Activated CD4-positive, CD25-positive, alpha-beta regulatory T cell treated with anti-CD3 and anti-CD28 coated beads, Interleukin-2, amount 50 U/mL, for 24 hours (primary cell): Measurements from ENCODE around the gene TNIK.

Source experiments
- ATAC-seq, 2 donors: fragments of 150-1000 bp; cut with Tn5 transposase; one replicate each; pipeline ENCODE4 v1.10.0; 2021; ENCODE audit warnings: mild to moderate bottlenecking in 1 of 2, moderate library complexity in 1 of 2

Gene TNIK

DNA sequence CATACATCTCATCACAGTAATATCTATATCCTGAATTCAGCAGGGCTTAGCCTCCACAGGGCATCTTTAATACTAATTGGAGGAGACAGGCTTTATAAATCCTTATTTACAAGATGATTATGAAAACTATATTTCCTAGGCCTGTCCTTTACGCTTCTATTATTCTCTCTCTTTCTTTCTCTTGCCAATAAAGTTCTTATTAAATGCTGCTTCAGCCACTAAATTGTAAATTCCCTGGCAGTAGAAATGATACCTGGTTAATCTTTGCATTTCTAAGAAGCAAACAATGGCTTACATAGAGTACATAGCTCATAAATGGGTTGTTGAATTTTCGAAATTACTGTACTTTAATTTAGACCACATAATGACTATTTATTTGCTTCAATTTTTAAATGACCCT lies 43.5 kb downstream of the TNIK start:
- no peak for ATAC-seq

GRCh38 chr3:171416061-171416460 lies 44.1 kb downstream of the TNIK start:
- no peak for ATAC-seq

DNA sequence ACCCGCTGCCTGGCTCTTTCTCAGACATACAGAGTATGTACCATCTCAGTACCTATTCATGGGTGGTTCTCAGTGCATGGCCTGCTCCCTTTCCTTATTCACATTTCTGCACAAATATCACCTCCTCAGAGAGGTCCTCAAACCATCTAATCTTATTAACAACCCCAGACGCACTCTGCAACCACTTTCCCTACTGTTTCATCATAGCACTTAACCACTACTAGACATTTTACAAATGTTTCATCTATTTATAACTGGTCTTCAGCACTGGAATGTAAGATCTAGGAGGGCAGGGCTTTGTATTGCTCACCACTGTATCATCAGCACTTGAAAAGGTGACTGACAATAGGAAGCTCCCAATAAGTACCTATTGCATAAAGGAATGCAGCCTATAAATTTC lies 45.1 kb downstream of the TNIK start:
- no peak for ATAC-seq

- ATAC-seq, result no peak
Measured at GRCh38 chr3:171412473-171412872, 47.7 kb downstream of the TNIK start.

- ATAC-seq, result no peak
Measured at GRCh38 chr3:171412054-171412453, 48.2 kb downstream of the TNIK start.

DNA sequence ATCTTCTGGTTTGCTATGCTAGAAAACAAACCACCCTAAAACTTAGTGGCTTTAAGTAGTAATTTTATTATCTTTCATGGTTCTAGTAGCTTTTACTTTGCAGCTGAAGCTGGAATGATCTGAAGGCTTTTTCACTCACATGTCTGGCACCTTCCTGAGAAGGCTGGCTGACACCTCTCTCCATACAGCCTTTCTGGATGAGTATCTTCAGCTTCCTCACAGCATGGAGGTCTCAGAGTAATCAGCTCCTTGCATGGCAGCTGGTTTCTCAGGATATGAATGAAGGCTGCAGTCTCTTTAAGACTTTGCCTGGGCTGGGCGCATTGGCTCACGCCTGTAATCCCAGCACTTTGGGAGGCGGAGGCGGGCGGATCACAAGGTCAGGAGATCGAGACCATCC lies 50.0 kb downstream of the TNIK start:
- no peak for ATAC-seq

GRCh38 chr3:171407759-171408158 lies 52.4 kb downstream of the TNIK start:
- ATAC-seq, result peak; percentile 81 to 83

- ATAC-seq, result no peak
Measured at GRCh38 chr3:171404376-171404967, 55.7 kb downstream of the TNIK start.

- no peak for ATAC-seq
Measured at GRCh38 chr3:171402281-171402680, 57.9 kb downstream of the TNIK start.

- ATAC-seq, result no peak
Measured at GRCh38 chr3:171401432-171401831, 58.8 kb downstream of the TNIK start.

GRCh38 chr3:171399842-171400241 lies 60.4 kb downstream of the TNIK start:
- no peak for ATAC-seq

DNA sequence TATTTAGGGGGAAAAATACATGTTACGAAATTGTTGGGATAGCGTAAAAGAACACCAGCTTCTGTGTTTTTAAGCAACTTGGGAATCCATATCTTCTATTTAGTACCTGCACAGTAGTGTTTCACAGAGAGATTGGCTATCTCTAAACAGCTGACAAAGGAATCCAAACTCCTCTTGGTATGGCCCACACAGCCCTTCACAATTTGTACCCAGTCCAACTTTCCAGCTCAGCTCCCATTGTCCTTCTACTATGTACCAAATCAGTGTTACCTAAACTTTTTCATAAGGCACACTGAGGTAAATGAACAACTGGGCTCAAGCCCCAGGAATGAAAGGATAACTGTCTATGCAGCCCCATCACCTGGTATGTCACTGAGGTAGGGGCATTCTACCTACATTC lies 61.9 kb downstream of the TNIK start:
- no peak for ATAC-seq

DNA sequence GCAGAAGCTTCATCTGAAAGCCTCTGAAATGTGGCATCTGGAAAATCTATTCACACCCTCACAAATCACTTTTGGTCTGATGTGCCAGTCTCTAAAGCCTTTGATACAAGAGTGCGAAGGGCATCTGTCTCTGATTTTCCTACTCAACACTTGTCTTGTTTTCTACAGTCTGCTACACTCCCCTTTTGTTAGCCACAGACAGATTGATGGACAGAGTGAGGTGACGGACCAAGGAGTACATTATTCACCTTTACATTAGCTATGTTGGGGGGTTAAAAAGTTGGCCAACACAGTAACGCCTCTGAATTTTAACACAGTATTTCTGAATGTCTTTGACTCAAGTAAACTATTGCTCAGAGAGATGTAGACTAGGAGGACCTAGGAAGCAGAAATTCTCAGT lies 63.1 kb downstream of the TNIK start:
- no peak for ATAC-seq

DNA sequence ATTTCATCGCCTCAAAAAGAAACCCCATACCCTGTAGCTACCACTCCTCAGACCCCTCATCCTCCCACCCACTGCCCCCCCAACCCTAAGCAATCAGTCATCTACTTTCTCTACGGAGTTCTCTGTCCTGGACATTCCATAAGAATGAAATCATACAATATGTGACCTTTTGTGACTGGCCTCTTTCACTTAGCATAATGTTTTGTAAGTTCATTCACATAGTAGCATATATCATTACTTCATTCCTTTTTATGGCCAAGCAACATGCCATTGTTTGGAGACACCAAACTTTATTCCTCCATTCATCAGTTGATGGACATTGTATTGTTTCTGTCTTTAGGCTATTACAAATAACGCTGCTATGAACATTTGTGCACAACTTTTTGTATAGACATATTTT lies 64.2 kb downstream of the TNIK start:
- no peak for ATAC-seq

DNA sequence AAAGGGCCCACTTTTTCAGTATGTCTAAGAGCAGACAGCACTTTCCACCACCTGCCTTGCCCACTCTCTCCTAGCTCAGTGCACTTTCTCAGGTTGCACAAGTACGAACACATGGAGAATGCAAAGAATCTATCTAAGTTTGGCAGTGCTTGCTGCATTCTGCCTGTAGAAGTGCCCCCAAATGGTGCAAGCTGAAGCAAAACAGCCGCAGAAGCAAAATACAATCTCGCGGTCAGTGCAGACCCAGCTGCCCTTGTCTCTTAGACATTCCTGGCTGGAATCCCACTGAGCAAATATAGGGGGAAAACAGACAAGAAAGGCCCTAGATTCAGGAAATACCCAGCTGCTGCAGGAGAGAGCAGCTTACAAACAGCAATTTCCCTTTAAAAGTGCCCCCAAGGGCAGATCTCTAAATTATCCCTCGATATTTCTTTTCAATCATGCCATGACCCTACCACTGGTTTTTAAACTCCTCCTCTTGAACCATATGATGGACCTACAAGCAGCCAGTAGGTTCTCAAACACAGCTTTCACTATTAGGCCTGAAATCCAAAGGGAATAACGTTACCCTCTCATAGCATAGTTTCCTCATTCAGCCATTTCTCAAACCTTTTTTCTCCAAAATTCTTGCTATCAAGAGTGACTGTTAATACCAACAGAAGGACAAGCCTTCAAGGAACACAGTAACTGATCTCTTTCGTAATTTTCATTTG lies 67.0 kb downstream of the TNIK start:
- ATAC-seq, result no peak

- no peak for ATAC-seq
Measured at GRCh38 chr3:171391432-171391831, 68.8 kb downstream of the TNIK start.

- ATAC-seq, result no peak
Measured at GRCh38 chr3:171390051-171390941, 69.9 kb downstream of the TNIK start.

DNA sequence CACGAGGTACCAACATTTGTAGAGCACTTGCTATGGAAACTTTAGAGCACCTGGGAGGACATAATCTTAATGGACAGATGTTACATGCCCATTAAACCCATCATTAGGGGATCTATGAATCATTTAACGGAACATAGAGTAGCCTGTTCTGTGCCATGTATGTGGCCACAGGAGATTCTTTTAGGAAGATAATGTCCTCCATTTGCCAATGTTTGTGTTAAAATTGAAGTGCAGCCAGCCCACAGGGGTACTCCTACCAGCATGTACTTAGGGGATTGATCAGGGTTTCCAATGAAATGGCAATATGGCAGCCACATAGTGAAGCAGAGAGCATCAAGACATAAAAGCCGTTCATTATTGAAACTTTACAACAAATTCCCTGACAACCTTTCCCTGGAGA lies 70.7 kb downstream of the TNIK start:
- no peak for ATAC-seq

DNA sequence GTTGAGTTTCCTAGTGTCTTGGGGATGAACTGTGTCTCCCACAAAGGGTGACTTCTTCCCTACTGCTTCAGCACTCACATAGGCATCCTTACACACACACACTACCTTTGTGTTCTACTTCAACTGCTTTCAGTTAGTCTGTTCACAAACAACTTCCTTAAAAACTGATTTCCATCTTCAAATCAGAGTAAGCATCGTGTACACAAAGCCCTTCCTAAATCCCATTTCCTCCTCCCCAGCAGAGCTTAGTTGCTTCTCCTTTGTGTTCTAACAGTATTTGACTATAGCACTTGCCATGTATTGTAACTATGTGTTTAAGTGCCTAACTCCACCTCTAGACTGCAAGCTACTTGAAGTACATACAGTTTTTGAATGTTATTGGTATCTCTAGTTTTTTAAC lies 71.7 kb downstream of the TNIK start:
- ATAC-seq, result no peak

- no peak for ATAC-seq
Measured at GRCh38 chr3:171387062-171387461, 73.1 kb downstream of the TNIK start.

DNA sequence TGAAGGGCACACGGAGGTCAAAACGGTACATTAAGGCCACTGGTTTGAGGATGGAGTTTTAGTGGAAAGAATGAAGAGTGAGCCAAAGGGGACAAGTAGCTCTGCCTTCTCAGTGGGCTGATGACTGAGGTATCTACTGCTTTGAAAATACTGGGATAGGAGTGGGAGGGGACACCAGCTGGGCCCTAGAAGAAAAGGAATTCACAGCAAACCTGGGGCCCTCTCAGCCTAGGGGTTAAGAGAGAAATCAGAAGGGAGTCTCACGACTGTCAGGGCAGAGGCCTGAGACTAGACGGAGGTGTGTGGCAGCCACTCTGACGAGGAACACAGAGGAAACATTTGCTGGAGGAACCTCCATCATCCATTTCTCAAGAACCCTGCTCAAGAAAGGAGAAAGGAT lies 75.1 kb downstream of the TNIK start:
- ATAC-seq, result no peak

GRCh38 chr3:171384101-171384891 lies 75.9 kb downstream of the TNIK start:
- no peak for ATAC-seq
